Measurements from ENCODE around the gene FCN2. TPM values are rescaled to one million over a fixed set of nuclear protein-coding genes. Genes with fewer than 3 reads are reported as not detected.

FCN2 gene
- total RNA-seq, 5 donors from 2014 or later (not counting 1 experiment from before 2014, with no cell fraction given) = not detected

GRCh38 chr9:134840511-134840910 is 40.1 kb upstream of the FCN2 start:
- Histone ChIP-seq H3K4me3 (ENCODE audit: control insufficient read depth in 1 of 2, extremely low read depth in 1 of 2, low read length in 1 of 2) (no peak overlapping the region), H3K9me3 (no peaks in the 10 kb centered on the region), H3K4me1 (ENCODE audit: control insufficient read depth in 1 of 2, extremely low read depth in 1 of 2, insufficient read depth in 2 of 2, low read length in 2 of 2) (no peaks in the 10 kb centered on the region), H3K36me3 (ENCODE audit: control insufficient read depth in 2 of 2, extremely low read depth in 1 of 2, insufficient read depth in 1 of 2, low read length in 1 of 2) (no peaks in the 10 kb centered on the region), H3K27ac (ENCODE audit: low read length) (no peak overlapping the region), H3K27me3 (replicated peaks in 1 of 2; ENCODE audit: control insufficient read depth in 2 of 2, extremely low read depth in 1 of 2, insufficient read depth in 2 of 2, low read length in 1 of 2) (peaks cover 0 to 4% of the 10 kb centered on the region in 2 experiments)
- Mint-ChIP-seq H3K4me3 (no peak overlapping the region), H3K36me3 (no peaks in the 10 kb centered on the region), H3K4me1 (no peaks in the 10 kb centered on the region), H3K27ac (no peak overlapping the region), H3K27me3 (no peaks in the 10 kb centered on the region), H3K9me3 (no peaks in the 10 kb centered on the region)
- no peak for ATAC-seq (replicated peaks in 1 of 4)
- WGBS (ENCODE audit: insufficient coverage) = 94% methylated on average over 8 of the region's 12 CpGs
- ChIA-PET POLR2A (no interaction called here), CTCF (no interaction called here)
- no peak for DNase-seq

- Histone ChIP-seq H3K36me3 (ENCODE audit: control insufficient read depth in 2 of 2, extremely low read depth in 1 of 2, insufficient read depth in 1 of 2, low read length in 1 of 2) (no peaks in the 10 kb centered on the region), H3K4me3 (ENCODE audit: control insufficient read depth in 1 of 2, extremely low read depth in 1 of 2, low read length in 1 of 2) (no peak overlapping the region), H3K27me3 (replicated peaks in 1 of 2; ENCODE audit: control insufficient read depth in 2 of 2, extremely low read depth in 1 of 2, insufficient read depth in 2 of 2, low read length in 1 of 2) (peaks cover 0 to 4% of the 10 kb centered on the region in 2 experiments), H3K4me1 (ENCODE audit: control insufficient read depth in 1 of 2, extremely low read depth in 1 of 2, insufficient read depth in 2 of 2, low read length in 2 of 2) (no peaks in the 10 kb centered on the region), H3K27ac (ENCODE audit: low read length) (no peak overlapping the region), H3K9me3 (no peaks in the 10 kb centered on the region)
- ATAC-seq (replicated peaks in 1 of 4) (no peak), DNase-seq (no peak)
- Mint-ChIP-seq H3K36me3 (no peaks in the 10 kb centered on the region), H3K4me1 (no peaks in the 10 kb centered on the region), H3K4me3 (no peak overlapping the region), H3K27ac (no peak overlapping the region), H3K27me3 (no peaks in the 10 kb centered on the region), H3K9me3 (no peaks in the 10 kb centered on the region)
- CTCF ChIA-PET = no interaction called here
- POLR2A ChIA-PET = no interaction called here
- WGBS (ENCODE audit: insufficient coverage) = 87% methylated on average over 10 of the region's 15 CpGs
Measured at GRCh38 chr9:134841180-134841904, 39.3 kb upstream of the FCN2 start.

GRCh38 chr9:134842321-134842720 is 38.3 kb upstream of the FCN2 start:
- no peaks in the 10 kb centered on the region for H3K9me3 Mint-ChIP-seq
- no peak overlapping the region for H3K27ac ChIP-seq (ENCODE audit: low read length)
- no peak for DNase-seq
- no peaks in the 10 kb centered on the region for H3K36me3 Mint-ChIP-seq
- WGBS (ENCODE audit: insufficient coverage) = 97% methylated on average over 6 of the region's 22 CpGs
- no peaks in the 10 kb centered on the region for H3K36me3 ChIP-seq (ENCODE audit: control insufficient read depth in 2 of 2, extremely low read depth in 1 of 2, insufficient read depth in 1 of 2, low read length in 1 of 2)
- no peaks in the 10 kb centered on the region for H3K27me3 Mint-ChIP-seq
- no peak overlapping the region for H3K4me3 ChIP-seq (ENCODE audit: control insufficient read depth in 1 of 2, extremely low read depth in 1 of 2, low read length in 1 of 2)
- H3K4me1 ChIP-seq (ENCODE audit: control insufficient read depth in 1 of 2, extremely low read depth in 1 of 2, insufficient read depth in 2 of 2, low read length in 2 of 2) = no peaks in the 10 kb centered on the region
- no peak overlapping the region for H3K27ac Mint-ChIP-seq
- ChIA-PET POLR2A (no interaction called here), CTCF (no interaction called here)
- H3K4me3 Mint-ChIP-seq = no peak overlapping the region
- H3K9me3 ChIP-seq = no peaks in the 10 kb centered on the region
- H3K27me3 ChIP-seq (replicated peaks in 1 of 2; ENCODE audit: control insufficient read depth in 2 of 2, extremely low read depth in 1 of 2, insufficient read depth in 2 of 2, low read length in 1 of 2) = peaks cover 0 to 7% of the 10 kb centered on the region in 2 experiments
- no peaks in the 10 kb centered on the region for H3K4me1 Mint-ChIP-seq
- no peak for ATAC-seq (replicated peaks in 1 of 4)

GRCh38 chr9:134843740-134844139 is 36.9 kb upstream of the FCN2 start:
- H3K4me3 Mint-ChIP-seq = no peak overlapping the region
- no peaks in the 10 kb centered on the region for H3K36me3 ChIP-seq (ENCODE audit: control insufficient read depth in 2 of 2, extremely low read depth in 1 of 2, insufficient read depth in 1 of 2, low read length in 1 of 2)
- CTCF ChIA-PET = no interaction called here
- no peak overlapping the region for H3K27ac ChIP-seq (ENCODE audit: low read length)
- H3K27ac Mint-ChIP-seq = no peak overlapping the region
- H3K4me1 ChIP-seq (ENCODE audit: control insufficient read depth in 1 of 2, extremely low read depth in 1 of 2, insufficient read depth in 2 of 2, low read length in 2 of 2) = no peaks in the 10 kb centered on the region
- no peaks in the 10 kb centered on the region for H3K36me3 Mint-ChIP-seq
- ATAC-seq (replicated peaks in 1 of 4) = no peak
- DNase-seq = no peak
- peaks cover 0 to 13% of the 10 kb centered on the region in 2 experiments for H3K27me3 ChIP-seq (replicated peaks in 1 of 2; ENCODE audit: control insufficient read depth in 2 of 2, extremely low read depth in 1 of 2, insufficient read depth in 2 of 2, low read length in 1 of 2)
- POLR2A ChIA-PET = no interaction called here
- H3K9me3 Mint-ChIP-seq = no peaks in the 10 kb centered on the region
- H3K9me3 ChIP-seq = no peaks in the 10 kb centered on the region
- no peaks in the 10 kb centered on the region for H3K27me3 Mint-ChIP-seq
- WGBS (ENCODE audit: insufficient coverage) = 72% methylated on average over 15 of the region's 18 CpGs
- no peak overlapping the region for H3K4me3 ChIP-seq (ENCODE audit: control insufficient read depth in 1 of 2, extremely low read depth in 1 of 2, low read length in 1 of 2)
- no peaks in the 10 kb centered on the region for H3K4me1 Mint-ChIP-seq

- CTCF ChIA-PET = no interaction called here
- Histone ChIP-seq H3K27ac (ENCODE audit: low read length) (no peak overlapping the region), H3K27me3 (replicated peaks in 1 of 2; ENCODE audit: control insufficient read depth in 2 of 2, extremely low read depth in 1 of 2, insufficient read depth in 2 of 2, low read length in 1 of 2) (peaks cover 0 to 13% of the 10 kb centered on the region in 2 experiments), H3K4me1 (ENCODE audit: control insufficient read depth in 1 of 2, extremely low read depth in 1 of 2, insufficient read depth in 2 of 2, low read length in 2 of 2) (no peaks in the 10 kb centered on the region), H3K9me3 (no peaks in the 10 kb centered on the region), H3K36me3 (ENCODE audit: control insufficient read depth in 2 of 2, extremely low read depth in 1 of 2, insufficient read depth in 1 of 2, low read length in 1 of 2) (no peaks in the 10 kb centered on the region), H3K4me3 (ENCODE audit: control insufficient read depth in 1 of 2, extremely low read depth in 1 of 2, low read length in 1 of 2) (no peak overlapping the region)
- no peak for DNase-seq
- ATAC-seq (replicated peaks in 1 of 4) = no peak
- H3K27me3 Mint-ChIP-seq = no peaks in the 10 kb centered on the region
- no peak overlapping the region for H3K4me3 Mint-ChIP-seq
- POLR2A ChIA-PET = no interaction called here
- H3K4me1 Mint-ChIP-seq = no peaks in the 10 kb centered on the region
- WGBS (ENCODE audit: insufficient coverage) = 80% methylated on average over 8 of the region's 8 CpGs
- H3K36me3 Mint-ChIP-seq = no peaks in the 10 kb centered on the region
- no peaks in the 10 kb centered on the region for H3K9me3 Mint-ChIP-seq
- H3K27ac Mint-ChIP-seq = no peak overlapping the region
Measured at GRCh38 chr9:134844821-134845220, 35.8 kb upstream of the FCN2 start.

GRCh38 chr9:134846187-134846586 is 34.4 kb upstream of the FCN2 start:
- H3K27ac Mint-ChIP-seq = no peak overlapping the region
- CTCF ChIA-PET = no interaction called here
- H3K27ac ChIP-seq (ENCODE audit: low read length) = no peak overlapping the region
- H3K4me1 Mint-ChIP-seq = no peaks in the 10 kb centered on the region
- no peaks in the 10 kb centered on the region for H3K4me1 ChIP-seq (ENCODE audit: control insufficient read depth in 1 of 2, extremely low read depth in 1 of 2, insufficient read depth in 2 of 2, low read length in 2 of 2)
- H3K4me3 ChIP-seq (ENCODE audit: control insufficient read depth in 1 of 2, extremely low read depth in 1 of 2, low read length in 1 of 2) = no peak overlapping the region
- H3K36me3 ChIP-seq (ENCODE audit: control insufficient read depth in 2 of 2, extremely low read depth in 1 of 2, insufficient read depth in 1 of 2, low read length in 1 of 2) = no peaks in the 10 kb centered on the region
- H3K27me3 ChIP-seq (replicated peaks in 1 of 2; ENCODE audit: control insufficient read depth in 2 of 2, extremely low read depth in 1 of 2, insufficient read depth in 2 of 2, low read length in 1 of 2) = peaks cover 0 to 21% of the 10 kb centered on the region in 2 experiments
- H3K9me3 ChIP-seq = no peaks in the 10 kb centered on the region
- ATAC-seq (replicated peaks in 1 of 4) = no peak
- H3K4me3 Mint-ChIP-seq = no peak overlapping the region
- no peaks in the 10 kb centered on the region for H3K27me3 Mint-ChIP-seq
- H3K36me3 Mint-ChIP-seq = no peaks in the 10 kb centered on the region
- H3K9me3 Mint-ChIP-seq = no peaks in the 10 kb centered on the region
- POLR2A ChIA-PET = no interaction called here
- 94% methylated on average over 10 of the region's 16 CpGs for WGBS (ENCODE audit: insufficient coverage)
- no peak for DNase-seq

GRCh38 chr9:134846699-134847098 is 33.9 kb upstream of the FCN2 start:
- CTCF ChIA-PET = no interaction called here

More at GRCh38 chr9:134846699-134847098, 33.9 kb upstream of the FCN2 start:
- no peak overlapping the region for H3K27ac ChIP-seq (ENCODE audit: low read length)
- H3K4me3 ChIP-seq (ENCODE audit: control insufficient read depth in 1 of 2, extremely low read depth in 1 of 2, low read length in 1 of 2) = no peak overlapping the region
- ATAC-seq (replicated peaks in 1 of 4) (no peak), DNase-seq (no peak)
- no peaks in the 10 kb centered on the region for H3K36me3 ChIP-seq (ENCODE audit: control insufficient read depth in 2 of 2, extremely low read depth in 1 of 2, insufficient read depth in 1 of 2, low read length in 1 of 2)
- Mint-ChIP-seq H3K4me1 (no peaks in the 10 kb centered on the region), H3K36me3 (no peaks in the 10 kb centered on the region), H3K27ac (no peak overlapping the region), H3K9me3 (no peaks in the 10 kb centered on the region), H3K4me3 (no peak overlapping the region), H3K27me3 (no peaks in the 10 kb centered on the region)
- 56% methylated on average over 1 of the region's 1 CpG for WGBS (ENCODE audit: insufficient coverage)
- POLR2A ChIA-PET = no interaction called here
- peaks cover 0 to 21% of the 10 kb centered on the region in 2 experiments for H3K27me3 ChIP-seq (replicated peaks in 1 of 2; ENCODE audit: control insufficient read depth in 2 of 2, extremely low read depth in 1 of 2, insufficient read depth in 2 of 2, low read length in 1 of 2)
- H3K4me1 ChIP-seq (ENCODE audit: control insufficient read depth in 1 of 2, extremely low read depth in 1 of 2, insufficient read depth in 2 of 2, low read length in 2 of 2) = no peaks in the 10 kb centered on the region
- H3K9me3 ChIP-seq = no peaks in the 10 kb centered on the region
